GM12891 (cell line): Measurements from ENCODE around the gene ARMC9.

Source experiments
- PAX5 ChIP-seq: IDR thresholded peaks from 2 replicates; pipeline ENCODE4 v1.6.1; 2011; ENCODE audit warnings: low read length, moderate library complexity, mild to moderate bottlenecking; ENCODE audit not compliant: insufficient read depth, severe bottlenecking
- POLR2A ChIP-seq: IDR thresholded peaks from 2 replicates; pipeline ENCODE4 v1.6.1; 2011; ENCODE audit warnings: low read depth, low read length, control low read depth
- POLR2AphosphoS5 ChIP-seq: IDR thresholded peaks from 2 replicates; pipeline ENCODE4 v1.6.1; 2011; ENCODE audit warnings: low read depth, low read length, control low read depth
- POU2F2 ChIP-seq: IDR thresholded peaks from 2 replicates; pipeline ENCODE4 v1.6.1; 2011; ENCODE audit warnings: low read depth, mild to moderate bottlenecking, control low read depth, low read length, moderate library complexity
- TAF1 ChIP-seq: IDR thresholded peaks from 2 replicates; pipeline ENCODE4 v1.6.1; 2011; ENCODE audit warnings: low read depth, low read length, control low read depth

DNA sequence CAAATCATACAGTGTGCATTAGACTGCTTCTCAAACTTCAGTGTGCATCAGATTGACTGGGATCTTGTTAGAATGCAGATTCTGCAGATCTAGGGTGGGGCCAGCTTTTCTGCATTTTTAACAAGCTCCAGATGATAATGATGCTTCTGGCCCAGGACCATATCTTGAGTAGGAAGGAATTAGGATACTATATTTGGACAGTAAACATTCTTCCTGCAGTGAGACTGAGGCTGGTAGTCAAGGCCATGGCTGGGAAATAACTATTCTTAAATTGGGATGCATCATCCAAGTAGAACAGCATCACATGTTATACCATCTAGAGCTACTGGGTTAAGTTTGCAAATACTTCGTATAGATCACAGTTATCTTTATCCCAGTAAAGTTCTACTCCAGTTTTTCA is 28.4 kb upstream of the ARMC9 start:
- TF ChIP-seq POLR2AphosphoS5 (no peak), POLR2A (no peak), TAF1 (no peak), PAX5 (no peak), POU2F2 (no peak)
